Activated CD4-positive, alpha-beta T cell treated with anti-CD3 and anti-CD28 coated beads, Interleukin-10, Interleukin-2, amounts not matched to agents 100 ng/mL and 50 ng/mL, durations not matched to agents 16 hours and 8 hours (primary cell): Measurements from ENCODE around the gene ALG5.

Experiments used
- DNase-seq: peaks from one replicate; pipeline ENCODE4 v3.0.0-alpha.2; 2020

The ALG5 gene

GRCh38 chr13:36913463-36913862 is 85.7 kb downstream of the ALG5 start:
- DNase-seq = no peak

- no peak for DNase-seq
Measured at GRCh38 chr13:36912973-36913372, 86.2 kb downstream of the ALG5 start.

- DNase-seq = no peak
Measured at GRCh38 chr13:36912369-36912768, 86.8 kb downstream of the ALG5 start.

GRCh38 chr13:36910545-36910944 is 88.6 kb downstream of the ALG5 start:
- DNase-seq = no peak

DNA sequence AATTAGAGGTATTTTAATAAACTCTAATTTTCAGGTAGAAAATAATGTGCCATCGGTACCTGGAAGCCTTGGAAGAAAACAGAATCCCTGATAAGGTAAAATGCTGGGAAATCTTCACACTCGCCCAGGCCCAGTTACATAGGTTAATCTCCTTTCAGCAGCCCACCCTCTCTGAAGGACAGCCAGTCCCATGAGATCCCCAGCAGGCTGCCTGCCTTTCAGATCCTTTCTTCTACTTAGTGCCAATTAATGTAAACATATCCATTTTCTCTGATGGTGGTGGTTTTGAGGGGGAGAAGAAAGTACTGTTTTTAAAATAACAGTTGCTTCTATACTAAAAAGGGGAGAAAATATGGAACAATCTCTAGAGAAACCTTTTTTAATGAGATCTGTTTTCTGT is 91.3 kb downstream of the ALG5 start:
- no peak for DNase-seq

DNA sequence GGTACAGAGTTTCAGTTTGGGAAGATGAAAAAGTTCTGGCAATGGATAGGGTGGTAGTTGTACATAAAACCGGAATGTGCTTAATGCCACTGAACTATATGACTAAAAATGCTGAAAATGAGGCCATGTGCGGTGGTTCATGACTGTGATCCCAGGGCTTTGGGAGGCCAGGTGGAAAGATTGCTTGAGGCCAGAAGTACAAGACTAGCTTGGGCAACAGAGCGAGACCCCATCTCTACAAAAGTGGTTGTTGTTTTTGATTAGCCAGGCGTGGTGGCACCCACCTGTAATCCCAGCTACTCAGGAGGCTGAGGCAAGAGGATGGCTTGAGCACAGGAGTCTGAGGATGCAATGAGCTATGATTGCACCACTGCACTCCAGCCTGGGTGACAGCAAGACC is 91.9 kb downstream of the ALG5 start:
- DNase-seq = no peak

- DNase-seq = no peak
Measured at GRCh38 chr13:36905944-36906343, 93.2 kb downstream of the ALG5 start.

DNA sequence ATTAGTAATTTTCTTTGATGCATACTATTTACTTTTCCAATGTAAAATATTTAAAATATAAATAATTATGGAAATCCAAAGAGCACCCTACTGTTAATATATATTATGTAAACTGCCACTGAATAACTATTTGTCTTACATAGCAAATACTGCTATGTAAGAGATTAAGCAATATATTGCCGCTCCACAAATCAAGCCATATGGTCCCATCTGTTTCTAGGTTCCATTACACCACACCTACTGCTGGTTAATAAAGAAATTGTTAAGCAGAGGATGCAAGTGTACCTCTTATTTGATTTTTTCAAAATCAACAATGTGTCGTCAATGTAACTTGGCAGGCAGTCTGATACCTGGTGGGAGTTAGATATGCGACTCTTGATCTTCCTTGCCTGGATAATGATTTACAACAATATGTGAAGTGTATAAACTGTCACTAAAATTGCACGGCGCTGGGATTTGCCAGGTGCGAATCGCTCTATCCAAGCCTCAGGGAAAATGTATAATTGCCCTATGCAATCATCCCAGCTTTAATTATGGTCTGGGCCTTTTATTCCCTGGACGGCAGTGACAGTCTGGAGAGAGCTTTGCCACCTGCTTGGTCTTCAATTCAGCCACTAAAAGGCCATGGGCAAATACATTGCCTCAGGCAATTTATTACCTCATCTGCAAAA is 95.1 kb downstream of the ALG5 start:
- DNase-seq = no peak
